Fibroblast of mammary gland (primary cell): ENCODE measurements around the gene NBEA.

ENCODE experiments used
- DNase-seq: peaks from one replicate; pipeline ENCODE4 v3.0.0-alpha.2; 2010; ENCODE audit warnings: low read depth
- H3K4me3 ChIP-seq: 2 replicates; pipeline ENCODE4 v1.5.1; 2011; ENCODE audit warnings: low read depth, mild to moderate bottlenecking, low read length, moderate library complexity; ENCODE audit not compliant: control insufficient read depth
- TF ChIP-seq, protein P1 (sequence below): conservative IDR thresholded peaks from 2 replicates; pipeline ENCODE4 v1.5.1; 2011; ENCODE audit warnings: low read depth, low read length, inconsistent platforms; ENCODE audit not compliant: control insufficient read depth, insufficient read depth

NBEA gene

DNA sequence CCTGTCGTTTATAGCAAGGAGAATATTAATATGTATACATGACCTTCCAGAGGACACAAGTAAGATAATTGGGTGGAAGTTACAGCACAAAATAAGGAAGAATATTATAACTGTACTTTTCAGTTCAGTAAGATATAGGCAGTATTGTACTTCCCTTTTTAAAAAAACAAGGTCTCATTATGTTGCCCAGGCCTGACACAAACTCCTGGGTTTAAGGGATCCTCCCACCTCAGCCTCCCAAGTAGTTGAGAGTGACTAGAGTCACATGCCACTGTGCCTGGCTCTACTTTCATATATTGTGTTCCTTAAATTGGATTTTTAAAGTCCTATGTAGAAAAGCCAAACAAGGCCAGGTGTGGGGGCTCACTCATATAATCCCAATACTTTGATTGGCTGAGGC, 553.9 kb downstream of the NBEA start:
- TF ChIP-seq, protein P1, sequence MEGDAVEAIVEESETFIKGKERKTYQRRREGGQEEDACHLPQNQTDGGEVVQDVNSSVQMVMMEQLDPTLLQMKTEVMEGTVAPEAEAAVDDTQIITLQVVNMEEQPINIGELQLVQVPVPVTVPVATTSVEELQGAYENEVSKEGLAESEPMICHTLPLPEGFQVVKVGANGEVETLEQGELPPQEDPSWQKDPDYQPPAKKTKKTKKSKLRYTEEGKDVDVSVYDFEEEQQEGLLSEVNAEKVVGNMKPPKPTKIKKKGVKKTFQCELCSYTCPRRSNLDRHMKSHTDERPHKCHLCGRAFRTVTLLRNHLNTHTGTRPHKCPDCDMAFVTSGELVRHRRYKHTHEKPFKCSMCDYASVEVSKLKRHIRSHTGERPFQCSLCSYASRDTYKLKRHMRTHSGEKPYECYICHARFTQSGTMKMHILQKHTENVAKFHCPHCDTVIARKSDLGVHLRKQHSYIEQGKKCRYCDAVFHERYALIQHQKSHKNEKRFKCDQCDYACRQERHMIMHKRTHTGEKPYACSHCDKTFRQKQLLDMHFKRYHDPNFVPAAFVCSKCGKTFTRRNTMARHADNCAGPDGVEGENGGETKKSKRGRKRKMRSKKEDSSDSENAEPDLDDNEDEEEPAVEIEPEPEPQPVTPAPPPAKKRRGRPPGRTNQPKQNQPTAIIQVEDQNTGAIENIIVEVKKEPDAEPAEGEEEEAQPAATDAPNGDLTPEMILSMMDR: no peak
- no peak for DNase-seq
- no peak overlapping the region for H3K4me3 ChIP-seq

DNA sequence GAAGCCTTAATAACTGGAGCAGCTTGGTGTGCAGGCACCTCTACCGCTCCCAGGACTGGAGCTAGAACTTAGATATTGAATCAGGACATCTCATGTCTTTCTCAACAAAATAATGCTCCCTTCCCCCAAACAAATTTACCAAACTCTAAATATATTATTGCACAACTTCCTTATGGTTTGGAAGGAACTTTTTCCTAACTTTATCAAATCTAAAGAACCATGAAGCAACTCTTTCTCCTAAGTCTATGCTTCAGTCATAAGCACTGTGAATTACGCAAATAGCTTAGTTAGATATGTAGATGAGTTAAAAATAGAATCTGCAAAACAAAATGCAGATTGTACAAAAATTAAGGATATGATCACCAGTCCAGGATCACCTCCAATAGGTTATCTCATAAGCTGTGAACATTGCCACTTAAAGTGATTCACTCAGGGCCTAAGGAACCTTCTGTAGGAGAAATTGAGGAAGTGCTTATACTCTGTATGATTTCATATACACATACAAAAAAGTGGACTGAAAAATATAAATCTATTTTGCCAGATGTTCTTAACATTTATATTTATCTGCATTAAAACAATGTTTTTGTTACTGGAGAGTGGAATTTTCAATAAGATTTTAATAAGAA, 554.8 kb downstream of the NBEA start:
- peak; percentile 44 for DNase-seq
- TF ChIP-seq, protein P1: no peak

DNA sequence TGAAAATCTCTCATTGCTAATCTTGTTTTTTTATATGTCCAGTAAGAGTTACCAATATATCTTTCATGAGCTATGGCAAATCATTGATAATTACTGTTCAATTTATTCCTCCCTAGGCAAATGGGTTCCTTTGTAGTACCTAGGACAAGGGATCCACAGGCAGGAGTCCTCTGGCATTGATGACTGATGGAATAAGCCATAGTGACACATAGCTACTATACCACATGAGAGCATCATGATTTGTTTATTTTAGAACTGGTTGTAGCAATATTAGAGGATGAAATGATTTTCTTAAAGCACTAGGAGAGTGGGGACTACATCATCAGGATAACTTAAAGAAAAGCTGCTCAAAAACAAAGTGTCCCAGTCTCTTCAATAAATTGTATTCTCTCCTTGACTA, 556.2 kb downstream of the NBEA start:
- no peak for DNase-seq
- TF ChIP-seq, protein P1: no peak
- H3K4me3 ChIP-seq: no peak overlapping the region

More for the DNA sequence above, 554.8 kb downstream of the NBEA start:
- H3K4me3 ChIP-seq: no peak overlapping the region

DNA sequence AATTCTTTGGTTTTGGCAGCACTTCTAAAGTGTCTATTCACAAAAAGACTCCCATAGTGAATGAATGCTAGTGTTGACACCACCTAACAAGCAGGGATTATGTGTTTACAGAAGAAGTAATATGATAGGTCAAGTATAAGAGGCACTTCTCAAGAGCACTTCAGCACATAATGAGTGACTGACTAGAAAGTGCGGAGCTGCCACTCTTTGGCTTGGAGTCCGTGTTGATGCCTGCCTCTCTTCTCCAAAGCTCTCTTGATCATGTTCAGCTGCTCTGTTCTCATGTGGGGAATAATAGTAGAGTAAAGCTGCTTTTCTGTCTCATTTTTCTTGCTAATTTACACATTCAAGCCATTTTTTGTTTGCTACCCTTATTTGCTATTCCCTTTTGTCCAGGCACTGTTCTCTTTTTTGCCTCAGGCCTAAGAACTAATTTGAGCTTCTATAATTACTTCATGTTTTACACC, 557.2 kb downstream of the NBEA start:
- TF ChIP-seq, protein P1: no peak
- DNase-seq: no peak
- H3K4me3 ChIP-seq: no peak overlapping the region

DNA sequence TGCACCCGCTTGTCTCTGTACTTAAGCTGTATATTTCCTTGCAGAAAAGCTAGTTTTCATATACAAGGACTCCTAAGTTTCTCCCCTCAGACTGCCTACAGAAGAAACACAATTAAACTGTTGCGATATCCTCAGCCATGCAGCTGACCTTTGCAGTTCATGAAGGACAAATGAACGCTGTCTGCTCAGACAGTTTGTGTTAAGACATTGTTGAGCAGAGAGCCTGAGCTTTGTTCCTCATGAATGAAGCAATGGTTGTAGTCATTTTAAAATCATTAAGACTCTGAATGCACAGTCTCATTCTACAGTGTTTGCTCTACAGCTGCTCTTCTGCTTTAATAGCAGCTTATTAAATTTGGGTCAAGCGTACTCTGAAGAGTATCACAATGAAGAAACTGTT, 557.6 kb downstream of the NBEA start:
- TF ChIP-seq, protein P1: no peak
- H3K4me3 ChIP-seq: no peak overlapping the region
- DNase-seq: no peak

DNA sequence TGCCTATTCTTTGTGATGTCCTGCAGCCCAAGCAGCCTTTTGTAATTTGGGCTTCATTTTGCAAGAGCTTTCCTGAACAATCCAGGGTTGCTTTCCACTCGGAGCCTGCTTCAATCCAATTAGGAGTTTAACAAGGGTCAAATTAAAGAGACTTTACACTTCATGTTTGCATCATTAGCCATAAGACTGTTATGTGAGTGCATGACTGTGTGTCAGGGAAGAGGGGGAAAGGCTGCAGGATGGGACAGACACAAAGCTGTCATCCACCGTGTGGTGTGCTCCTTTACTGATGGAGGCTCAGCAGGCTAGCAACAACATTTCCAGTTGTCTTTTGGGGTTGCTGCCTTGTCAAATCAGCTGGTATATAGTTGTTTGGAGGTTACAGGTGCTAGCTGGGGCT, 558.1 kb downstream of the NBEA start:
- no peak for DNase-seq
- TF ChIP-seq, protein P1: no peak
- H3K4me3 ChIP-seq: no peak overlapping the region

DNA sequence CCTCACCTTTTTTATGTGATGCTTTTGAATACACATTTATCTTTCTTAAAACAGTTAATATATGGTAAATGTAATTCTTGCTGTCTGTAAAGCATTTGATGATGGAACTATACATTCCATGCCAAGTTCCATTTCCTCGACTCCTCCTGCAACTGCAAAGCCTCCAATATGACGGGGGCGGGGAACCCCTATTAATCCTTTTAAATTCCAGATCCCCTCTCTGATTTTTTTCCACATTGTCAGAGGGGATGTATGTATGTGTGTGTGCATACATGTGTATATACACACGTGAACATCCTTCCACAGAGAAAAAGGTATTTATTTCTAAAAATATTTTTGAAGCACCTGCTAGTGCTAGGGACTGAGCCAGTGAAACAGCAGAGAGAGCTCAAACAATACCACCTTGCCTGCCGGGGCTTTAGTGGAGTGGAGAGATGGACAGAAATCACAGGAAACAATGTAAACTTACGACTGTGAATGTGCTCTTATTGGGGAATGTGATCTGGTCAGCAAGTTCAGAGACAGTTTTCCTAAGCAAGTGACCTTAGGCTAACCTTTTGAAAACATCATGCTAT, 559.7 kb downstream of the NBEA start:
- DNase-seq: no peak
- no peak overlapping the region for H3K4me3 ChIP-seq
- TF ChIP-seq, protein P1: no peak
